Measurements from ENCODE around the gene NEGR1.

The NEGR1 gene

DNA sequence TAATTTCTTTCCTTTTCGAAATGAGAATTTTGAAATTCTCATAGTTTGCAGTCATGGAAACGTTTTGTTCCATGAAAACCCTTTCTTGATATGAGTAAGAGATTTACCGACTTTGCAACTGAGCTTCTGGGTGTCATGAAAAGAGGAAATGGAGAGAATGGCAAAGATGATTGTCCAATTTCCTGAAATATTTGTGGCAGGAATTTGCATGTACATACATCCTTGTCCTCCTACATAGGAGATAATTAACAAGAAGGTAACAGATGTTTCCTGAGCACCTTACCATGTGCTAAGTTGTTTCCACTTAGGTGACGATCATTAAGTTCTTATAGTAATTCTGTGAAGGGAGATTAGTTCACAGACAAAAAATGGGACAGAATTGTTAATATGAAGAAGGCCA lies 170.7 kb downstream of the NEGR1 start:
- DNase-seq: no peak

DNA sequence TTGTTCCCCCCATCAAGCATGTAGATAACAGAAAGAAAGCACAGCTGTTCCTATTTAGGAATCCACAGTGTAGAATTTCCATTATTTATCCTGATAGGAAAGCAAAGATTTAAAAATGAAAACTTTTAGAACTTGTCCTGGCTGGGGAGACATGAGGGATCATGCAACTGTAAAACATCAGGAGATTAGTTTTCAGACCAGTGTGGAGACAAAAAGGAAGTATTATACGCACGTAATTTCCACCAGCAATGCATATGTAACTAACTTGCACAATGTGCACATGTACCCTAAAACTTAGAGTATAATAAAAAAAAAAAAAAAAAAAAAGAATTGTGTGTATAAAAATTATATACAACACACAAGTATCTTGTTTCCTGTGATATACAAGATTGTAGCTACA lies 172.4 kb downstream of the NEGR1 start:
- DNase-seq: no peak

DNA sequence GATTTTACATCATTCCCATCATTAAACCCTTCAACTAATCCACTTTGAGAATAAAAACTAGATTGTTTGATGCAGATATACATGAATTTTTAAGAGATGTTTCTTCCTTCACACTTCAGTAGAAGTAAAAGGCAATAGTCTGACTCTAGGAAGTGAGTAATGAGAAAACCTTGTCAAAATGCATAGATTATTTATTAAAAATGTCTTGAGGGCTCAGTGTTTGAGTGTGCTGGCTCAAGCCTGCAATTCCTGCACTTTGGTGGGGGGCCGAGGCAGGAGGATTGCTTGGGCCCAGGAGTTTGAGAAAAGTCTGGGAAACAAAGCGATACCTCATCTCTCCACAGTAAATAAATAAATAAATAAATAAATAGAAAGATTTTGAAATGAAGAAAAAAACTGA lies 177.1 kb downstream of the NEGR1 start:
- no peak for DNase-seq

DNA sequence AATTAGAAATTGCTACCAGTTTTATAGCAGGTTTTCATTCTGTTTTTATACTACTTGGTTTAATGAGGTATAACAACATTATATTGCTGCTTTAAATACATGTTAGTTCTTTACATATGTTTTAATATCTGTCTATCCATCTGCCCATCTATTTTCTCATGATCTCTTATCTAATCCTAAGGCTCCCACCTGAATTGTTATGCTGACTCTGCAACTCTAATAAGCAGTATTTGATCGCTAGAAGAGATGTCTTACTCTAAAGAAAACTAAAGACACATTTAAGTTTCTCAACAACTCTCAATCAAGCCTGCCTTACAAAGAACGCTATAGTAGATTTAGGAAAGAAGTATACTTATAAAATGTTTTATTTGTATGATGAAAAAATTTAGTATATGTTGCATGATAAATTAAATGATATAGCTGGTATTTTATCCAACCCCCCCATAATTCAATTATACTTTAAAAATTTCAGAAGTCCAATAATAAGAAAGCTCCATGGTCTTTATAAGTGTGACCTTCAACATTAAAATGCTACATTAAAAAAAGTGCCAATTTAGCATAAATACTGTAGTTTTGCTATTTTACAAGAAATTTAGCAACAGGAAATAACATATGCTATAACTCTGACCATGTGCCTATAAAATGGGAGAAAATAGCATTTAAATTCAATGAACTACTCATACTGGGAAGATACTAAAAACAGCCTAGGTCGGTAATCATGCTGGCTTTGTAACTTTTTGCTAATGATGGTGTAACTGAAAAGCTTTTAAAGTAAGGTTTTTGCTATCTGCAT lies 180.3 kb downstream of the NEGR1 start:
- DNase-seq: no peak

DNA sequence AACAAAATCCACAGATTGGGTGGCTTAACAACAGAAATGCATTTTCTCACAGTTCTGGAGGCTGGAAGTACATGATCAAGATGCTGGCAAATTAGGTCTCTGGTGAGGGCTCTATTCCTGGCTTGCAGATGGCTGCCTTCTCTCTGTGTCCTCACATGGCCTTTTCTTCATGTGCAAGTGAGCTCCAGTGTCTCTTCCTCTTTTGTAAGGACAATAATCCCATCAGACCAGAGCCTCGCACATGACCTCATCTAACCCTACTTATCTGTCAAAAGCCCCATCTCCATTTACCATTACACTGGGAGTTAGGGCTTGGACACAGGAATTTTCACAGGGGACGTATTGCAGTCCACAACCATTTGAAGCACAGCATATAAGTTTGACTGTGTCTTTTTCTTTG lies 181.6 kb downstream of the NEGR1 start:
- no peak for DNase-seq

DNA sequence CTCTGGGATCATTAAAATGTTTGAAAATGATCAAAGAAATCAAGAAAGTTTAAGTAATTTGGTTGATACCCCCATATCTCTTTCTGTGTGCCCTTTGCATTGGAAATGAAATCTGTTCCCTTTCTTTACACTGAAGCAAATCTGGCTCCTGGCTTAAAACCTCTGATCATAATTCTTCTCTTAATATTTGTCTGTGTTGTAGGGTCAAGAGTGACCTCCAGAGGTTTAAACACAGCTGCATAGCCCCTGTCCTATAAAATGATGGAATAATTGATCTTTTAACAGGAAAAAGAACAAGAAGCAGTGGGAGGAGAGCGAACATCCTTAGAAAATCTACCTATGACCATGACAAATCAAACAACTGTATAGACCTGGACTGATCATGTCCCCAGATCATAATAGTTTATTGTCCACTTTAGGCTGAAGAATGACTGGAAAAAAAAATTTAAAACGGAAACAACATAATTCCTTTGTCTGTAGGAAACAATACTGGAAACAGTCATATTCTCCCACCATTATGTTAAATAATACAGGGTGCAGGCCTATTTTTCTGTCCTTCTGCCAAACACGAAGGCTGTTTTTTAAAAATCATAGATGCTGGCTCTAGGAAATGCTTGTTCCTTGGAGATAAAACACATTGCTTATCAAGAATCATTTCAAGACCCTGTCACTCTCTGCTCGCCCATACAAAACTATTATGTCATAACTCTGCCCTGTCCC lies 184.3 kb downstream of the NEGR1 start:
- no peak for DNase-seq

DNA sequence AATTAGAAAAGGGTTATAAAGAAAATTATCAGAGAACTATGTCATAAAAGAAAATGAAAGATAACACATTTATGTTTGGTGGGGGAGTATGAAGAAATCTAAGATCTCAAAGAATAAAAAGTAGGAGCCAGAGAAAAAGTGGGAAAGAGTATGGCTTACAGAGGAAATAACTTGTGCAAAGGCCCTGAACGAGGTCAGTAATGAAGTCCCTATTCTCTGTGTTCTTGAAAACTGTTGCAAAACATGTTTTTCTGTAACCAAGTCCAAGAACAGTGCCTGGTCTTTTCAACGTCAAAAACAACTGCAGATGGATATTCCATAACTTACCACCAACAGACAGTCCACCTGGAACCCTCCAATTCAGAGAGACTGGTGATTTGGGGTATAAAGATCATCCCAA lies 188.1 kb downstream of the NEGR1 start:
- DNase-seq: no peak

DNA sequence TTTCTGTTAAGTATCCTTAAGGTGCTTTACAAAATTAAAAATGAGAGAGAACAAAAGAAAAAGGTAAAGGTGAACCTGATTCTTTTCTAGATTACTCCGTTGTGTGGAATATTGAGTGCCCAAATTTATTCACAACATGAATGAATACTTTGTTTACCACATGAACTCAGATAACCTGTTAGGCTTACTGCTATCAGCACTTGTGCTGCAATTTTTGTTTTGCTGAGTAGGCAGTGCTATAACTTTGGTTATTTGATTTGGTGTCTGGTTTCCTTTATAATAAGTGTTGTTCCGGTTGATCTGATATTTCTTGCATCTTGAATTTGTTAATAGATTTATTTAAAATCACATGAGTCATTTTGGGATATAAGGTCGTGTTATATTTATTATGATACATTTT lies 195.9 kb downstream of the NEGR1 start:
- no peak for DNase-seq

DNA sequence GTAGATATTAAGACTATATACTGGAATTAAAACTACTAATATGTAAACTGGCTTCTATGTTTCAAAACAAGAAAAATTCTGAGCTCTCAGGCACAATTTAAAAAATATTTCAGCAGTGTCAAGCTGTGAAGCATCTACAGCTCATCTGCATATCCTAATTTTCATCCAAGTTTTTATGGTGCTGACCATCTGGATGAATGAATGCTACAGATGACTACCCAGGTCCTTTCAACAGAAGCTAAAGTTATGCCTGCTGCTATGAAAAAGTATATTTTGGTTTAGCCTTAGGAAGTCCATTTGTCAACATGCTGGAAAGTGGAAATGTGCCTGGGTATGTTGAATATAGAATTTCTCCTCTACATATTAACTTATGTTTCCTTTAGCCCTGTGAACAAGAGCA lies 206.9 kb downstream of the NEGR1 start:
- DNase-seq: no peak

DNA sequence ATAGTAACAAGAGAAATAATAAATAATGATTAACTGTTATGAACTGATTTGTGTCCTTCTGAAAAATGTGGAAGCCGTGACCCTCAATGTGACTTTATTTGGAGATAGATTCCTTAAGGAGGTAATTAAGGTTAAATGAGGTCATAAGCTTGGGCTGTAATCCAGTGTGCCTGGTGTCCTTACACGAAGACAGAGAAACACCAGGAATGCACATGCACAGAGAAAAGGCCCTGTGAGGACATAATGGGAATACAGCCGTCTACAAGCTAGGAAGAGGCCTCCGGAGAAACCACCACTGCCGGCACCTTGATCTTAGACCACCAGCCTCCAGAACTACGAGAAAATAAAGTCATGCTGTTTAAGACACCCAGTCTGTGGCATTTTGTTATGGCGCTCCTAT lies 215.9 kb downstream of the NEGR1 start:
- DNase-seq: no peak

DNA sequence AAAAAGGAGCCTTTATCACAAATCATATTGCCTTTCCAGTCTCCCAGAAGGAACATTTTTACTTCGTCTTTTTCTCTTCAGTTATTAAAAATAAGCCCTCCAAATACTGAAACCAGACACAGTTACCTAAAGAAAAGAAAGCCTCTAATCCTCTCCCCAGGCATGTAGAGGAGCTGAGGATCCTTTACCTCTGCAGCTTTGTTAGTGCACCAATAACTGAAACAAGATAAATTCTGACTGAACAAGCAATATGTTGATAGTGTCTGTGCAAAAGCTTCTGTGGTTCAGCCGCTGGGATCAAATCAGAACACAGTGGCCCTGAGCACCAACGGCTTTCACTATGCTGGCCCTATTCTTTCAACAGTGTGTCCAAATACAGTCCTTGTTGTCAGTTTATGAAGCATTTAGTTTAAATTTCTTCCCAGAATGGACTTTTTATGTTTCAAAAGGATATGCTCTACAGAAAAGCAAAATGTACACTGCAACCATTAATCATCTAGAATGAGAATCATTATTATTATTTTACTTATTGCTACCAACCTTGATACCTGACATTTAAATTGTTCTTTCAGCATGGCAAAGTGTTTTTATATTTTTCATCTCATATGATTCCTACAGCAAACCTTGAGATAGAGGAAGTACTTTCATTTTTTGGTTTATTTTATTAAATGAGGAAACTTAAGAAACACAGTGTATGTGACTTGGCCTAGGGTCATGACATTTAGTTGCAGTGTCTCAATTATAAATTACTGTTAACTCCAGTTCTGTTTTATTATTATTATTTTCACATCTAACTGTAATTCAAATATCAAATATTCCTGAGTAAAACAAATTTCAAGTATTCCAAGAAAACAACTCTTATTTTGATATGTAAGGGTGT lies 217.9 kb downstream of the NEGR1 start:
- DNase-seq: no peak

DNA sequence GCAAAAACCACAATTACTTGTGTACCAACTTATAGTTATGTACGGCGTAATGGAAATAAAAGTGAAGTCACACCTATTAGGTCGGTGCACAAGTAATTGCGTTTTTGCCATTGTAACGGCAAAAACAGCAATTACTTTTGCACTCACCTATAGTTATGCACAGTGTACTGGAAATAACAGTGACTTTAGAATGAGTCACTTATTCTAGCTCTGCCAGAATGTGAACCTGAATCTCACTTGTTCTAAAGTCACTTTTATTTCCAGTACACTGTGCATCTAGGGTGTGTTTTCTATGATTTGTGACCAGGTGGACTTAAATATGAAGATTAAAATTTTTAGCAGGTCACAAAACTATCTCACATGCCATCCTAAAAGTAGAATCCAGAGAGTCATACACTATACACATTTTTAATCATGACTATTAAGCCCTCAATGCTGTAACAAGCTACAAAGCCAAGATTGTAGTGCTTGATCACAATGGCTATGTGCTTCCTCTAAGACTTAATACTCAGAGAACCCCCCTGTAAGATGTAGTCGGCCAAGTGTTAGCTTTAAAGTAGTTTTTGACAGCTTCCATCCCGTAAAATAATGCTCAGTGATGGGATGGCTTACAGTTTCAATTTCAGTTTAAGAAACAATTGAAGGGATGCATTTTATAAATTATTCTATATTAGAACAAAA lies 218.8 kb downstream of the NEGR1 start:
- no peak for DNase-seq

DNA sequence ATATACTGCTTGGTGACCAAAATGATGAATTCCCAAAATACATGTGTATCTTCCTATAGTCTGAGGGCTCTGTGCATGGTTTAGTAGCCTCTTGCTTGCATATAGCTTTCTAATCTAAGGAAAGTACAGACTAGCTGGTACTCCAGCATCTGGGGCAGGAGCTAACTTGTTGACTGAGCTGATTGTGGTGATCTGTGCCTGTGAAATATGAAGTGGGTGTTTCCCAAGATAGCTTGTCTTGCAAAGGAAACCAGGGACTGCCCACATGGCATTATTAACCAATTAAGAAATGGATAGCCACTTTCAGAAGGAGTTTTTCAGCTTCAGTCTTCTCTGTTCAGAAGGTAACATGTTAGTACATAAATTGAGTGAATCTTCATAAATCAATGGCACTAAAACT lies 219.8 kb downstream of the NEGR1 start:
- DNase-seq: no peak

DNA sequence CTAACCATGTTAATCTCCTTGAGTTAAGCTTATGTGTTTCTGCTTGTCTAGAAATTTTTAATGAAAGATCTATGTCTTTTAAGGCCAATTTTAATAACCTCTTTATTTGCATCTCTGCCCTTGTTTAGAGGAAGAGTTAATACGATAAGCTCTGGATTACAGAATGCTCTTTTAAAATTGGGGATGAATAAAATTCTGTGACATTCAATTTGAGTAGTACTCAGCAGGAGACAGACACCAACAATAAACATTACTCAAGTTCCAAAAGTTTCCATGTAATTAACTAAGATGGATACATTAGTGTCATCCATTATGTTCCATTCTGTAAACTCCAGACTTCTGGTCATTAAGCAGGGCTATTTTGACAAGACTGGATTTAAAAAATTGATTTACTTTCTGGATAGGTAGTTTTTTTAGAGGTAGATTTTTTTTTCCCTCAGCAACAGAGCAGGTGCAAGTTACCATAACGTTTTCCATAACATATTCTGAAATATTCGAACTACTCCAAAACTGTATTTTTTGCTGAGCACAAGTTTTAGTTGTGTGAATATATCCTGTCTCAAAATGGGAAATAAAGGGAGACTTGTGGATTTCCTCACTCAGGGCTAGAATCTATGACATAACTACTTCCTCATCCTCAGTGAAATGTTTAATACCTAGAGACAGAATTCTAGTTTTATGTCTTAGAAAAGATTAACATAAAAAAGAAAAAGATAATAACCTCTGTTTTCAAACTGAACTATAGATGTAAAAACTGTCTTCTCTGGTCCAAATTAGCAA lies 221.7 kb downstream of the NEGR1 start:
- no peak for DNase-seq

DNA sequence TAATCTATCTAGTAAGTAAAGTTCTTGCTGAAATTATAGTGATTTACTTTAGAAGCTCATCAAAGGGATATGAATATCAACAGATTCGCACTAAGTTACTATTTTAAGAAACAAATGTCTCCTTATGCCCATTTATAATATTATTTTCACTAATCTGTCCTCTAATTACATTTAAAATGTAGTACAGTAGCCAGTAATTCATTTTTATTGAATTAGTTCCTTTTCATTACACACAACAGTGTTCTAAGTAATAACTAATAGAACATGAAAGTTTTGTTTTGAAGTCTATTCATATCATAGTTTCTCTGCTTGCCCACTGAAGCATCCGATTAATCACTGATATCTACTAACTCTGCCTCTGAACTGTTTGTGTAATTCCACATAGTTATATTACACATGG lies 225.8 kb downstream of the NEGR1 start:
- no peak for DNase-seq

DNA sequence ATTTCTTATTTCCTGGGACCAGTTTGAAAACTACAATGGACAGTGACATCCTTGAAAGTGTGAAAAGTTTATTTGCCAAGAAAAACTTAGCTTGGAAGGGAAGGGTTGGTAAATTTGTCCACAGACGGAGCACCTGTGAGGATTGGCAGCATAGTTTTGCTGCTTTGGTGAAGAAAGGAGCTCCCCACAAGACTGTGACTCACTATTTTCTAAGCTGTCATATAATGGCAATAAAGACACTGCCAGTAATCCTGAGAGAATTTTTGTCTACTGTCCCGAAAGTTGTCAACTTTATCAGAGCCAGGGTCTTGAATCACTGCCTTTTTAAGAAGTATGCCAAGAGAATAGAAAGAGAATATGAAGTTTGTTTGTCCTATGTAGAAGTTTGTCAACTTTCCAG lies 230.8 kb downstream of the NEGR1 start:
- DNase-seq: no peak

DNA sequence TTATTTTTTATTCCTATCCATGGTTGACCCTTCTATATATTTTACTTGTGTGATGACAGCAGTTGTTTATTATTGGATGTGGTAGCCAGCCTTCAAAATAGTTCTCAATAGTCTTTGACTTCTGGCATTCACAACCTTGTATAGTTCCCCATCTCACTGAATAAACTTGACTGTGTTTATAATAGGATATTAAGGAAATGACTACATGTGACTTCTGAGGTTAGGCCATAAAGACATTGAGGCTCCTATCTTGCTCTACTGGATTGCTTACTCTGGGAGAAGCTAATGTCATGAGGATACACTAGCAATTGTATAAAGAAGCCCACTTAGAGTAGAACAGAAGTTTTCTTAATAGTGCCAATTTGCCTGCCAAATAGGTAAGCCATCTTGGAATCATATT lies 231.8 kb downstream of the NEGR1 start:
- DNase-seq: no peak

DNA sequence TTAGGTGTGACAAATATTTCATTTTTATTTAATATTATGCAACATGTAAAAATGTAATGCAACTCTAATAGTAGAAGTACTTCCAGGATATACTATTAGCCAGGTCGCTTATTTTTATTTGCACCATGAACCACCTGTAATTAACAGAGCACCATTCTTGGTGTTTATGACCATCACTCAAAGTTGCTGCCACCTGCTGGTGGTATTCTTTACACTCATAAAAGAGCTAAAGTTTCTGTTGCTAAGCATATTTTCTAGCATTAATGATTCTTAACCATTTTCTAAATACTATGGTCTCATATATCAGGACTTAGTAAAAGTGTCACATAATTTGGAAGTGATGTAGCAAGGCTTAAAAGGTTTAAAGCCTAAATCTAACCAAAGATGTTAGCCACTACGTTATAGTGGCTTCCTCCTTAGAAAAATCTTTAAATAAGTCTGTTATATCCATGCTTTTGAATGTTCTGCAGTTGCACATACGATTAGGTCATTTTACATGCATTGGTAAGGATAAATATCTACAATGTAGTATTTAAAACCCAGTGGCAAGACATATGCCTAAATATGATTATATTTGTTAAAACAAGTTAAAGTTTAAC lies 244.5 kb downstream of the NEGR1 start:
- peak in 1 of 2 experiments; percentile 1 for DNase-seq

DNA sequence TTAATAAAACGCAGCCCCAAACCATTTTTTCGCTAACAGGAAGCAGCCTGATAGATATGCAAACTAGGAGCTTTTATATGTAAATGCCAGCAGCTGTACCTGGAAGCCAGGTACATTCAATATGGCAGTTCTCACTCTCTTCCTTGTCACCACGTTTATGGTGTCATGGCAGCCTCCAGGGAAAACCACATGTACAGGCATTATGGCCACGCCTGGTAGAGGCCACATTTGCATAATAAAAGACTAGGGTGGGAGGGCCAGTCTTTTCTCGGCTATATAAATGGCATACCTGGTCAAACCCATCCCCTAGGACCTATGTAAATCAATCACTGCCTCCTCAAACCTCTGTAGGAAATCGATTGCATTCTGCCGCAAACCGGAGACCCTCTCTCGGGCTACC lies 247.5 kb downstream of the NEGR1 start:
- no peak for DNase-seq

DNA sequence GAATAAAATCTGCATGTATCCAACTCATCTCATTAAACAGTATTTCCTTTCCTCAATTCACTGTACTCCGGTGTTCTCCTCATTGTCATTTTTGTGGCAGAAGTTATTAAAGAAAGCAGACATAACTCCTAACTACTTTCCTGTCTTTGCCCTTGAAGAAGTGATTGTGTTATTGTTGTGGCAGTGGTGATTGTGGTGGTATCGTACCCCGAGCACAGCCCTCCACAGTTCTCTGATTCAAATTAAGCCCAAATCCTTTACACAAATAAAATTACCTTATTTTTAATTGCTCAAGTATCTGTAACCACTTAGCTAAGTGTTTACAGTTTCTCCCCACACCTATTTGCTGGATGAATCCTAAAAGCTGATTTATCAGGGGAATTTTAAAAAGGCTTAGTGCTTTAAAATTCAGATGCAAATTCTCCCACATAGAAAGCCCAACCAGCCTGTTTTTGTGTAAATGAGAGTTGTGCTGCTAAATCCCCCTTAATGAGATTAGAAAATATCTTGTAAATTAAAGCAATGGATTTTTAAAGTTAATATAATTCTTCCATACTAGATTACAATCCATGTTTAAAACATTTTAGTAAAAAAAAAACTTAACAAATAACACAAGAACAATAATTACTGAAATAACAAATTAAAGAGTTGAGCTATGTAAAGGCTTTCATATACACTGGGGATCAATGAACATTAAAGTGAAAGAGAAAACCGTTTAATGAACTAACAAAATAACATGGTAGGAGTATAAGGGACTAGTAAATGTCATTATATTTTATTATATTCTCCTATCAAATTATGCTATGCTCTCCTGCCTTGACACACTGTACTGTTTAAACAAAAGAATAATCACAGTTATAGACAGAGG lies 259.0 kb downstream of the NEGR1 start:
- no peak for DNase-seq

DNA sequence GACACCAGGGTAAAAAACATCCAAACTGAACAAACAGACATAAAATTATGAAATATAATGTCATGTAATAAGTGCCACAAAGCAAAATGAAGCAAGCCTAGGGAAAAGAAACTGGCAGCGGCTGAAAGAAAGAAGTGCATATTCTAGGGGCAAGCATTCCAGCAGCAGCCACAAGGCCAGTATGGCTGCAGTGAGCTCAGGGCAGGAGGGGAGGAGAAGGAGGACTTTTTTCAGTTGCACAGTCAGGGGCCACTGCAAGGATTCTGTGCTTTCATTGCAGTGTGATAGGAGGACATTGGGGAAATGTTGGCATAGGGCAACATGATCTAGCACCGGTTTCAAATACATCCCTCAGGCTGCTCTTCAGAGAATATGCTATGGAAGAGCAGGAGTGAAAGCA lies 263.8 kb downstream of the NEGR1 start:
- DNase-seq: no peak
